CD8-positive, alpha-beta memory T cell (primary cell): ENCODE data around the gene MYL6. TPM values are rescaled to one million over a fixed set of nuclear protein-coding genes. Genes with fewer than 3 reads are reported as not detected.
"Not testable (repeated sequence)": the region's sequence is repeated elsewhere in the genome, so short reads cannot be mapped to it uniquely, and the experiment has no call there.

Experiments used
- CTCF ChIA-PET: fragments of 350-600 bp; sonication (Branson Sonifier 250); formaldehyde crosslinking; loops from one replicate; lab custom pipeline; 2021; ENCODE audit warnings: antibody characterized with exemption; lab: Charles Lee
- POLR2A ChIA-PET: fragments of 350-600 bp; sonication (Branson Sonifier 250); formaldehyde crosslinking; loops from one replicate; lab custom pipeline; 2021; ENCODE audit warnings: antibody characterized with exemption; lab: Charles Lee
- DNase-seq, 5 donors: peaks; one replicate each; pipeline versions ENCODE4 v3.0.0 to v3.0.0-alpha.2; 2020 to 2022; ENCODE audit warnings: mixed read lengths in 1 of 5
- H3K27ac ChIP-seq: one replicate; pipeline ENCODE4 v1.7.0; 2013; ENCODE audit warnings: low read depth, mild to moderate bottlenecking, low read length, moderate library complexity
- H3K27me3 ChIP-seq: 2 replicates; pipeline ENCODE4 v1.7.0; 2013; ENCODE audit warnings: low read length, mild to moderate bottlenecking; ENCODE audit not compliant: insufficient read depth, poor library complexity, severe bottlenecking
- H3K36me3 ChIP-seq: 2 replicates; pipeline ENCODE4 v1.7.0; 2013; ENCODE audit warnings: mild to moderate bottlenecking, low read length, moderate library complexity; ENCODE audit not compliant: insufficient read depth
- H3K4me1 ChIP-seq: 2 replicates; pipeline ENCODE4 v1.7.0; 2013; ENCODE audit warnings: mild to moderate bottlenecking, low read length, moderate library complexity; ENCODE audit not compliant: insufficient read depth
- H3K4me3 ChIP-seq: 2 replicates; pipeline ENCODE4 v1.7.0; 2013; ENCODE audit warnings: mild to moderate bottlenecking, low read length
- H3K9me3 ChIP-seq: 2 replicates; pipeline ENCODE4 v1.7.0; 2013; ENCODE audit warnings: mild to moderate bottlenecking, low read length
- H3K27ac Mint-ChIP-seq, 8 donors: one replicate each; pipeline ENCODE4 v1.8.0; 2020 to 2021; ENCODE audit warnings: mixed read lengths in 8 of 8, mild to moderate bottlenecking in 6 of 8, inconsistent platforms in 3 of 8, moderate library complexity in 3 of 8
- H3K27me3 Mint-ChIP-seq, 2 donors: one replicate each; pipeline ENCODE4 v1.8.0; 2020 to 2021; ENCODE audit warnings: mixed read lengths in 2 of 2, mild to moderate bottlenecking in 1 of 2, moderate library complexity in 1 of 2
- H3K36me3 Mint-ChIP-seq, 3 donors: one replicate each; pipeline ENCODE4 v1.8.0; 2020 to 2021; ENCODE audit warnings: mixed read lengths in 3 of 3, inconsistent platforms in 1 of 3, mild to moderate bottlenecking in 1 of 3
- H3K4me1 Mint-ChIP-seq, 3 donors: one replicate each; pipeline ENCODE4 v1.8.0; 2020 to 2021; ENCODE audit warnings: mixed read lengths in 3 of 3, inconsistent platforms in 1 of 3, mild to moderate bottlenecking in 1 of 3
- H3K4me3 Mint-ChIP-seq, 7 donors: one replicate each; pipeline ENCODE4 v1.8.0; 2020 to 2021; ENCODE audit warnings: mixed read lengths in 7 of 7, mild to moderate bottlenecking in 6 of 7, moderate library complexity in 4 of 7, inconsistent platforms in 2 of 7
- H3K9me3 Mint-ChIP-seq, 5 donors: one replicate each; pipeline ENCODE4 v1.8.0; 2020 to 2022; ENCODE audit warnings: mixed read lengths in 5 of 5, mild to moderate bottlenecking in 3 of 5, moderate library complexity in 2 of 5, inconsistent platforms in 1 of 5
- polyA plus RNA-seq: library from polyadenylated mRNA; unstranded; fragments of 300-500 nt; fragmentation: Illumina TruSeq; gene quantifications from one replicate; pipeline ENCODE4 v1.2.3, GENCODE V29; 2021
- total RNA-seq, 2 experiments: library from RNA; stranded (reverse); gene quantifications; one replicate each; pipeline ENCODE4 v1.2.3, GENCODE V29; 2021

Gene MYL6
- total and polyA plus RNA-seq, 3 experiments from 2014 or later, result 1,010 to 2,423 (median 1,017) TPM

DNA sequence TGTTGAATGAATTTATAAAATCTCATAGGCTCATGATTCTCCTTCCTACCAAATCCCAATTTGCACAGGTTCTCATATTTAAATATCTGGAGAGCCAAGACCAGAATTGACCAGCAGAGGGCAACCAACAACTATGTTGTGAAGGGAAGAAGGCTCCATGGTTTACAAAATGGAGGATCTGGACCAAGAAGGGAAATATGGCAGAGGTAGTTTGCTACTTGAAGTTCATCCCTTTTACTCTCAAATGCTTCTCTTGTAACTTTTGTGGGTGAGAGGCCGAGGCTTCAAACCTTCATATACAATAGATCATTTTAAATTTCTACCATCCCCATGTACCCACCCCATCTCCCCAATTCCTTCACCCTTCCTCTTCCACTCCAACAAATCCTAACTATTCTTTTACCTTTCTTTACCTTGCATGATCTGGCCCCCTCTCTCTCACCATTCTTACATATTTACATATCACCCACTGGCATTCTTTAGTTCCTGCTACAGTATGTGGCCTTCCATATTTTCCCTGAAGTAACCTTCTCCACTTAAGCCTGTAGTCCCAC, 34.9 kb downstream of the MYL6 start:
- Mint-ChIP-seq H3K4me1 (peaks cover 24 to 32% (median 29%) of the 10 kb centered on the region in 3 donors), H3K9me3 (no peaks in the 10 kb centered on the region), H3K4me3 (peak overlapping the region in 3 of 7 donors; percentile 2 to 81 (median 32)), H3K27me3 (peaks cover 0 to 8% of the 10 kb centered on the region in 2 donors), H3K36me3 (peaks cover 0 to 14% (median 3%) of the 10 kb centered on the region in 3 donors), H3K27ac (peak overlapping the region in 7 of 8 donors; percentile 43 to 90 (median 76))
- DNase-seq, result peak; percentile 53 to 82 (median 69)
- Histone ChIP-seq H3K27me3 (no peaks in the 10 kb centered on the region), H3K4me3 (no peak overlapping the region), H3K9me3 (no peaks in the 10 kb centered on the region), H3K4me1 (peaks cover 19% of the 10 kb centered on the region), H3K27ac (no peak overlapping the region), H3K36me3 (no peaks in the 10 kb centered on the region)
- ChIA-PET POLR2A (no interaction called here), CTCF (interaction anchor here (0.9 to 6.4 kb wide), 7 partner anchors 22 to 271 kb away, joined by 3 to 121 read pairs (median 5); partner anchors contain the start of genes ESYT1, RNF41, RPL41 and TIMELESS)

GRCh38 chr12:56196818-56197550, 38.8 kb downstream of the MYL6 start:
- ChIA-PET POLR2A (interaction anchor here (1.3 kb wide), 1 partner anchor 79 kb away, joined by 3 read pairs; the partner anchor contains the start of gene ZC3H10), CTCF (interaction anchor here (1.2 to 1.8 kb wide), 3 partner anchors 26 to 267 kb away, joined by 3 to 7 read pairs (median 4); no protein-coding TSS in a partner anchor)
- not testable (repeated sequence) for H3K27ac ChIP-seq, H3K27me3 ChIP-seq, H3K27ac Mint-ChIP-seq, H3K36me3 Mint-ChIP-seq, H3K9me3 ChIP-seq, H3K27me3 Mint-ChIP-seq, H3K9me3 Mint-ChIP-seq, H3K4me3 Mint-ChIP-seq, H3K4me1 ChIP-seq, H3K4me3 ChIP-seq, H3K36me3 ChIP-seq, DNase-seq
- peaks cover 9 to 11% (median 11%) of the 10 kb centered on the region in 3 donors for H3K4me1 Mint-ChIP-seq

- H3K4me3 Mint-ChIP-seq, result no peak overlapping the region
- H3K27me3 Mint-ChIP-seq, result no peaks in the 10 kb centered on the region
- peak overlapping the region in 1 of 8 donors; percentile 43 for H3K27ac Mint-ChIP-seq
- Histone ChIP-seq H3K27me3 (no peaks in the 10 kb centered on the region), H3K4me3 (no peak overlapping the region), H3K27ac (no peak overlapping the region), H3K4me1 (no peaks in the 10 kb centered on the region), H3K9me3 (no peaks in the 10 kb centered on the region), H3K36me3 (no peaks in the 10 kb centered on the region)
- H3K4me1 Mint-ChIP-seq, result peaks cover 3 to 14% (median 5%) of the 10 kb centered on the region in 3 donors
- no peaks in the 10 kb centered on the region for H3K9me3 Mint-ChIP-seq
- POLR2A ChIA-PET, result no interaction called here
- DNase-seq, result no peak
- CTCF ChIA-PET, result interaction anchor here (0.9 to 1.8 kb wide), 3 partner anchors 8 to 266 kb away, joined by 3 to 7 read pairs (median 4); no protein-coding TSS in a partner anchor
- peaks cover 0 to 3% (median 0%) of the 10 kb centered on the region in 3 donors for H3K36me3 Mint-ChIP-seq
These were observed 39.9 kb downstream of the MYL6 start for GRCh38 chr12:56197921-56198635.

GRCh38 chr12:56198836-56199235, 40.7 kb downstream of the MYL6 start:
- no peaks in the 10 kb centered on the region for H3K27me3 Mint-ChIP-seq
- H3K9me3 Mint-ChIP-seq, result no peaks in the 10 kb centered on the region
- no peak for DNase-seq
- ChIA-PET POLR2A (no interaction called here), CTCF (interaction anchor here (0.9 kb wide), 1 partner anchor 9 kb away, joined by 3 read pairs; no protein-coding TSS in a partner anchor)
- Histone ChIP-seq H3K9me3 (no peaks in the 10 kb centered on the region), H3K27me3 (no peaks in the 10 kb centered on the region), H3K36me3 (no peaks in the 10 kb centered on the region), H3K4me1 (no peaks in the 10 kb centered on the region), H3K27ac (no peak overlapping the region), H3K4me3 (no peak overlapping the region)
- H3K36me3 Mint-ChIP-seq, result peaks cover 0 to 3% (median 0%) of the 10 kb centered on the region in 3 donors
- no peak overlapping the region for H3K4me3 Mint-ChIP-seq
- peaks cover 0 to 8% (median 0%) of the 10 kb centered on the region in 3 donors for H3K4me1 Mint-ChIP-seq
- peak overlapping the region in 4 of 8 donors; percentile 17 to 80 (median 43) for H3K27ac Mint-ChIP-seq

- no peak overlapping the region for H3K27ac ChIP-seq
- H3K36me3 Mint-ChIP-seq, result peaks cover 0 to 29% (median 4%) of the 10 kb centered on the region in 3 donors
- no peak for DNase-seq
- CTCF ChIA-PET, result interaction anchor here (1.2 to 4.0 kb wide), 5 partner anchors 10 to 55 kb away, joined by 3 to 16 read pairs (median 4); partner anchors contain the start of gene SMARCC2
- no peak overlapping the region for H3K4me3 ChIP-seq
- POLR2A ChIA-PET, result no interaction called here
- H3K9me3 Mint-ChIP-seq, result no peaks in the 10 kb centered on the region
- peaks cover 0 to 8% (median 0%) of the 10 kb centered on the region in 3 donors for H3K4me1 Mint-ChIP-seq
- no peaks in the 10 kb centered on the region for H3K4me1 ChIP-seq
- H3K27me3 ChIP-seq, result no peaks in the 10 kb centered on the region
- H3K4me3 Mint-ChIP-seq, result no peak overlapping the region
- no peaks in the 10 kb centered on the region for H3K9me3 ChIP-seq
- H3K36me3 ChIP-seq, result peaks cover 23% of the 10 kb centered on the region
- H3K27me3 Mint-ChIP-seq, result no peaks in the 10 kb centered on the region
- peak overlapping the region in 7 of 8 donors; percentile 8 to 84 (median 42) for H3K27ac Mint-ChIP-seq
These were observed 44.2 kb downstream of the MYL6 start for GRCh38 chr12:56202366-56202765.

- H3K27me3 ChIP-seq, result no peaks in the 10 kb centered on the region
- Mint-ChIP-seq H3K9me3 (no peaks in the 10 kb centered on the region), H3K27ac (peak overlapping the region in 7 of 8 donors; percentile 3 to 84 (median 24)), H3K27me3 (no peaks in the 10 kb centered on the region), H3K36me3 (peaks cover 0 to 34% (median 9%) of the 10 kb centered on the region in 3 donors), H3K4me3 (no peak overlapping the region), H3K4me1 (peaks cover 0 to 8% (median 0%) of the 10 kb centered on the region in 3 donors)
- H3K9me3 ChIP-seq, result no peaks in the 10 kb centered on the region
- H3K36me3 ChIP-seq, result peaks cover 27% of the 10 kb centered on the region
- no peak for DNase-seq
- ChIA-PET POLR2A (no interaction called here), CTCF (interaction anchor here (1.6 to 4.0 kb wide), 4 partner anchors 11 to 261 kb away, joined by 3 to 16 read pairs (median 6); partner anchors contain the start of gene SMARCC2)
- H3K4me1 ChIP-seq, result no peaks in the 10 kb centered on the region
- no peak overlapping the region for H3K4me3 ChIP-seq
- H3K27ac ChIP-seq, result no peak overlapping the region
These were observed 44.7 kb downstream of the MYL6 start for GRCh38 chr12:56202838-56203237.

DNA sequence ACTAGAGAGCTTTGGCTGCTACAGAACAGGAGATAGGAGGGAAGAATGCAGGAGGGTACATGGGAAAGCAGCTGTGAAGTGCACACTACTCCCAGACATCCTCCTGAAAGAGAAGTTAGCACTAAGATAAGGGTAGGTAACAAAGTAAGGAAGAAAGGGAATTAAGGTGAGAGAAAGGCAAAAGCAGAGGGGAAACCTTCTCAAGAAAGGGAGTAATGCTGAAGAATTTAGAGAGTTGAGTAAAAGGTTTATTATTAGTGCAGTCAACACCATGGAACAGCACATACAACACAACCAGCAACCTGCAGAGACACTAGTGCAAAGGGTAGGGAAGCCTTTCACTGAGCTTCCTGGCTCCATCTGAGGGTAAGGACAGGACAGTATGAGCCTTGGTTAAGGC, 46.1 kb downstream of the MYL6 start:
- Histone ChIP-seq H3K9me3 (no peaks in the 10 kb centered on the region), H3K27me3 (no peaks in the 10 kb centered on the region), H3K4me1 (no peaks in the 10 kb centered on the region), H3K4me3 (no peak overlapping the region), H3K36me3 (peaks cover 31% of the 10 kb centered on the region), H3K27ac (no peak overlapping the region)
- H3K27ac Mint-ChIP-seq, result peak overlapping the region in 5 of 8 donors; percentile 2 to 78 (median 53)
- ChIA-PET CTCF (interaction anchor here (1.4 to 2.1 kb wide), 4 partner anchors 15 to 260 kb away, joined by 3 to 6 read pairs (median 5); partner anchors contain the start of gene SMARCC2), POLR2A (no interaction called here)
- no peak overlapping the region for H3K4me3 Mint-ChIP-seq
- H3K27me3 Mint-ChIP-seq, result no peaks in the 10 kb centered on the region
- peaks cover 0 to 42% (median 11%) of the 10 kb centered on the region in 3 donors for H3K36me3 Mint-ChIP-seq
- peaks cover 0 to 8% (median 0%) of the 10 kb centered on the region in 3 donors for H3K4me1 Mint-ChIP-seq
- no peak for DNase-seq
- H3K9me3 Mint-ChIP-seq, result no peaks in the 10 kb centered on the region
